ENCODE results near the gene PDE4B. TPM values are rescaled to one million over a fixed set of nuclear protein-coding genes. Genes with fewer than 3 reads are reported as not detected.

PDE4B gene
- total and polyA plus RNA-seq, 10 of the 15 experiments (the other 5 are each of a cell fraction or from before 2014, with no cell fraction given), result 3.0 to 13.2 (median 5.7) TPM

DNA sequence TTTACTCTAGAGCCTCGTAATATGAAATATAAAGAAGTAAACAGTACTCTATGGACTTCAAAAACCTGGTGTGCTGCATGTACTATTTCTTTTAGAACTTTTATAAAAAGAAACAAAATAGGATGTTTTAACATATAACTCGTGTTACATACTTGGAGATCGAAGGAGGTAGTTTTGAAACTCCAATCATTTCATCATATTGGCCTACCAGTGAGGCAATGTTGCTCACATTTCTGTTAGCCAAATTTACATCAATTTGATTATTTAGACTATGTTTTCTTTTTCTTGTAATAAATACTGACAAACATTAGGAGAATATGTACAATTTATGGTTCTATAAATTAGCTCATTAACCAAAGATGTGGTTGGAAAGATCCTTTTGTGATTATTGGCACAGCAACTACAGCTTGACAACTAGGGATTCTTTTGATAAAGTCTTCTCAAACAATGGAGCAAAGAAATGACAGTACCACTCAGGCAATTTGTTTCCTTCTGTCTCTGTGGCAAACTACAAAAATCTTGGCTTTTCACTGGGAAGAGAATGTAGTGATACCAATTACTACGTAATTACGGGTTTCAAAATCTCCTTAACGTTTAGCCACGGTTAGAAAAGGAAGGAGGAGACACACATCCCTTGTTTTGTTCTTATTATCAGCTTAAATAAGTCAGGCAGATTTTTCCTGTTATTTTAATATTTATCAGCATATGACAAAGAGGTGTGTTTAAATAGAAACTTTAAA lies 474.7 kb downstream of the PDE4B start (continued):
- TF ChIP-seq EZH2 (IDR thresholded peaks at IDR 0.05; ENCODE audit: borderline replicate concordance, control insufficient read depth, low read depth, low read length), result no peak
- no peak for TF ChIP-seq PAX5 (IDR thresholded peaks at IDR 0.05; ENCODE audit: borderline replicate concordance, low read depth, low read length)
- no peak for TF ChIP-seq TCF3 (IDR thresholded peaks at IDR 0.05; ENCODE audit: borderline replicate concordance, insufficient read depth, low read depth, low read length)
- TF ChIP-seq FOXK2 (IDR thresholded peaks at IDR 0.05), result no peak
- no peak for TF ChIP-seq MEF2A (IDR thresholded peaks at IDR 0.05; ENCODE audit: insufficient read depth, low read depth, low read length)
- TF ChIP-seq SMAD1 (IDR thresholded peaks at IDR 0.05; ENCODE audit: low read depth, partially characterized antibody), result no peak
- no peak for TF ChIP-seq NRF1 (conservative IDR thresholded peaks at IDR 0.05; ENCODE audit: low read depth, low read length)
- TF ChIP-seq CBX3 (IDR thresholded peaks at IDR 0.05; ENCODE audit: borderline replicate concordance, low read depth), result no peak
- no peak for TF ChIP-seq IRF3 (IDR thresholded peaks at IDR 0.05)
- TF ChIP-seq EP300 (IDR thresholded peaks at IDR 0.05; ENCODE audit: borderline replicate concordance in 1 of 2, control insufficient read depth in 1 of 2, low read depth in 2 of 2, low read length in 2 of 2), result no peak

GRCh38 chr1:66269222-66269621 lies 476.5 kb downstream of the PDE4B start:
- no peaks in the 10 kb centered on the region for H3K36me3 ChIP-seq (ENCODE audit: control insufficient read depth in 2 of 2, insufficient read depth in 2 of 2, low read length in 1 of 2)
- H3K27ac ChIP-seq (ENCODE audit: control insufficient read depth, insufficient read depth), result no peak overlapping the region
- DNase-seq (ENCODE audit: low read depth, low spot score), result no peak
- no peaks in the 10 kb centered on the region for H3K79me2 ChIP-seq (ENCODE audit: control insufficient read depth, insufficient read depth, low read length)
- H3K4me1 ChIP-seq (ENCODE audit: control insufficient read depth, insufficient read depth, low read length), result peaks cover 3% of the 10 kb centered on the region; the same call in 1 of the 2 replicates
- no TSS peak for BruUV-seq (replicated peaks)
- POLR2A ChIA-PET, result interaction anchor here (0.6 kb wide), 1 partner anchor 231 kb away, joined by 3 read pairs; no protein-coding TSS in a partner anchor
- no peak overlapping the region for H3K4me3 ChIP-seq
- ATAC-seq, result no peak
- SMC1A ChIA-PET (ENCODE audit: uncharacterized antibody, unreplicated experiment), result no interaction called here
- H3K27me3 ChIP-seq (replicated peaks in 1 of 2; ENCODE audit: control insufficient read depth in 2 of 2, insufficient read depth in 2 of 2, low read length in 1 of 2), result no peaks in the 10 kb centered on the region
- no peak overlapping the region for H3K4me2 ChIP-seq (ENCODE audit: control insufficient read depth, insufficient read depth)
- CTCF ChIA-PET, result interaction anchor here (6.1 kb wide), 1 partner anchor 176 kb away, joined by 41 read pairs; no protein-coding TSS in a partner anchor
- no peak overlapping the region for H3K9ac ChIP-seq (ENCODE audit: control insufficient read depth, insufficient read depth, low read length)
- intact Hi-C loops (cut with micrococcal nuclease; ENCODE audit: unreplicated experiment), result no loop called here
- 75% methylated on average over 5 of the region's 5 CpGs for WGBS (ENCODE audit: insufficient coverage, insufficient replicate concordance, low lambda C conversion rate, missing lambda C conversion rate)
- H4K20me1 ChIP-seq (ENCODE audit: control insufficient read depth, insufficient read depth), result no peaks in the 10 kb centered on the region
- H2AFZ ChIP-seq (ENCODE audit: control insufficient read depth, low read depth, low read length), result no peak overlapping the region
- H3K9me3 ChIP-seq (replicated peaks; ENCODE audit: control insufficient read depth, insufficient read depth, low read length), result no peaks in the 10 kb centered on the region
- RAD21 ChIA-PET (ENCODE audit: unreplicated experiment), result interaction anchor here (0.5 to 1.0 kb wide), 2 partner anchors 15 to 73 kb away, joined by 3 read pairs; no protein-coding TSS in a partner anchor
- no peak for FAIRE-seq
- in situ Hi-C loops (cut with MboI), result loop anchor here (25.0 kb wide), 1 partner anchor 668 kb away; no protein-coding TSS in a partner anchor
- TF ChIP-seq SMAD5 (IDR thresholded peaks at IDR 0.05; ENCODE audit: low read depth) (no peak), RAD21 (IDR thresholded peaks at IDR 0.05; ENCODE audit: insufficient read depth, low read depth, low read length) (no peak), STAT3 (IDR thresholded peaks at IDR 0.05; ENCODE audit: low read depth, low read length) (no peak), CBFB (IDR thresholded peaks at IDR 0.05; ENCODE audit: low read depth) (no peak), RAD51 (IDR thresholded peaks at IDR 0.05) (no peak)
- TF ChIP-seq, protein P1, sequence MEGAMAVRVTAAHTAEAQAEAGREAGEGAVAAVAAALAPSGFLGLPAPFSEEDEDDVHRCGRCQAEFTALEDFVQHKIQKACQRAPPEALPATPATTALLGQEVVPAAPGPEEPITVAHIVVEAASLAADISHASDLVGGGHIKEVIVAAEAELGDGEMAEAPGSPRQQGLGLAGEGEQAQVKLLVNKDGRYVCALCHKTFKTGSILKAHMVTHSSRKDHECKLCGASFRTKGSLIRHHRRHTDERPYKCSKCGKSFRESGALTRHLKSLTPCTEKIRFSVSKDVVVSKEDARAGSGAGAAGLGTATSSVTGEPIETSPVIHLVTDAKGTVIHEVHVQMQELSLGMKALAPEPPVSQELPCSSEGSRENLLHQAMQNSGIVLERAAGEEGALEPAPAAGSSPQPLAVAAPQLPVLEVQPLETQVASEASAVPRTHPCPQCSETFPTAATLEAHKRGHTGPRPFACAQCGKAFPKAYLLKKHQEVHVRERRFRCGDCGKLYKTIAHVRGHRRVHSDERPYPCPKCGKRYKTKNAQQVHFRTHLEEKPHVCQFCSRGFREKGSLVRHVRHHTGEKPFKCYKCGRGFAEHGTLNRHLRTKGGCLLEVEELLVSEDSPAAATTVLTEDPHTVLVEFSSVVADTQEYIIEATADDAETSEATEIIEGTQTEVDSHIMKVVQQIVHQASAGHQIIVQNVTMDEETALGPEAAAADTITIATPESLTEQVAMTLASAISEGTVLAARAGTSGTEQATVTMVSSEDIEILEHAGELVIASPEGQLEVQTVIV (IDR thresholded peaks at IDR 0.05; ENCODE audit: borderline replicate concordance, partially characterized antibody), result no peak
- TF ChIP-seq, protein P2, sequence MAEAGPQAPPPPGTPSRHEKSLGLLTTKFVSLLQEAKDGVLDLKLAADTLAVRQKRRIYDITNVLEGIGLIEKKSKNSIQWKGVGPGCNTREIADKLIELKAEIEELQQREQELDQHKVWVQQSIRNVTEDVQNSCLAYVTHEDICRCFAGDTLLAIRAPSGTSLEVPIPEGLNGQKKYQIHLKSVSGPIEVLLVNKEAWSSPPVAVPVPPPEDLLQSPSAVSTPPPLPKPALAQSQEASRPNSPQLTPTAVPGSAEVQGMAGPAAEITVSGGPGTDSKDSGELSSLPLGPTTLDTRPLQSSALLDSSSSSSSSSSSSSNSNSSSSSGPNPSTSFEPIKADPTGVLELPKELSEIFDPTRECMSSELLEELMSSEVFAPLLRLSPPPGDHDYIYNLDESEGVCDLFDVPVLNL (IDR thresholded peaks at IDR 0.05; ENCODE audit: low read depth, low read length), result no peak

Measured in GM12878 (cell line).